HepG2 (cell line): ENCODE data around the gene CNNM4. TPM values are rescaled to one million over a fixed set of nuclear protein-coding genes. Genes with fewer than 3 reads are reported as not detected.
A peak's percentile ranks its signal among the peaks of the same experiment; 100 is the strongest.

Experiments used
- ARNT ChIP-seq: fragments of 450-650 bp; IDR thresholded peaks from 2 replicates; pipeline ENCODE4 v1.6.1; 2017
- FOXC1 ChIP-seq: sonication (generic); formaldehyde crosslinking; IDR thresholded peaks from 2 replicates; pipeline ENCODE4 v1.8.0; 2022; ENCODE audit warnings: mild to moderate bottlenecking, missing genetic modification reagents, borderline replicate concordance
- HDAC2 ChIP-seq: sonication (generic); formaldehyde crosslinking; IDR thresholded peaks from 2 replicates; pipeline ENCODE4 v1.4.0; 2020; ENCODE audit warnings: missing genetic modification reagents
- ISL2 ChIP-seq: sonication (generic); formaldehyde crosslinking; IDR thresholded peaks from 2 replicates; pipeline ENCODE4 v1.5.0; 2020; ENCODE audit warnings: missing genetic modification reagents
- MAFG ChIP-seq: sonication (generic); formaldehyde crosslinking; IDR thresholded peaks from 2 replicates; pipeline ENCODE4 v1.5.1; 2020; ENCODE audit warnings: mild to moderate bottlenecking, missing genetic modification reagents
- MED8 ChIP-seq: sonication (generic); formaldehyde crosslinking; IDR thresholded peaks from 2 replicates; pipeline ENCODE4 v1.8.1; 2023; ENCODE audit warnings: mild to moderate bottlenecking, missing genetic modification reagents; ENCODE audit not compliant: insufficient replicate concordance
- NR1H2 ChIP-seq: sonication (generic); formaldehyde crosslinking; IDR thresholded peaks from 2 replicates; pipeline ENCODE4 v1.8.1; 2022; ENCODE audit warnings: low read depth, missing genetic modification reagents, borderline replicate concordance
- NRL ChIP-seq: sonication (generic); formaldehyde crosslinking; IDR thresholded peaks from 2 replicates; pipeline ENCODE4 v1.5.0; 2020; ENCODE audit warnings: missing genetic modification reagents, mild to moderate bottlenecking, moderate library complexity, borderline replicate concordance
- SIX1 ChIP-seq: sonication (generic); formaldehyde crosslinking; IDR thresholded peaks from 2 replicates; pipeline ENCODE4 v1.4.0; 2020; ENCODE audit warnings: missing genetic modification reagents, borderline replicate concordance
- SMAD1 ChIP-seq: sonication (generic); formaldehyde crosslinking; IDR thresholded peaks from 2 replicates; pipeline ENCODE4 v1.4.0; 2020; ENCODE audit warnings: missing genetic modification reagents, low read depth, mild to moderate bottlenecking, borderline replicate concordance
- SMC3 ChIP-seq: IDR thresholded peaks from 2 replicates; pipeline ENCODE4 v1.6.1; 2011; ENCODE audit warnings: low read length, improper control_type of control experiment
- TP53 ChIP-seq: sonication (generic); formaldehyde crosslinking; conservative IDR thresholded peaks from 2 replicates; pipeline ENCODE4 v1.4.0; 2020; ENCODE audit warnings: missing genetic modification reagents
- ZFP41 ChIP-seq: sonication (generic); formaldehyde crosslinking; IDR thresholded peaks from 2 replicates; pipeline ENCODE4 v1.4.0; 2020; ENCODE audit warnings: mild to moderate bottlenecking, missing genetic modification reagents, borderline replicate concordance
- ZNF160 ChIP-seq: sonication (generic); formaldehyde crosslinking; IDR thresholded peaks from 2 replicates; pipeline ENCODE4 v1.8.0; 2022; ENCODE audit warnings: mild to moderate bottlenecking, inconsistent platforms, missing genetic modification reagents
- ZNF235 ChIP-seq: sonication (generic); formaldehyde crosslinking; IDR thresholded peaks from 2 replicates; pipeline ENCODE4 v1.8.1; 2023; ENCODE audit warnings: mild to moderate bottlenecking, missing genetic modification reagents, borderline replicate concordance
- ZNF24 ChIP-seq: fragments of 450-650 bp; IDR thresholded peaks from 2 replicates; pipeline ENCODE4 v1.6.1; 2017; ENCODE audit warnings: antibody characterized with exemption, mild to moderate bottlenecking
- ZNF296 ChIP-seq: sonication (generic); formaldehyde crosslinking; conservative IDR thresholded peaks from 2 replicates; pipeline ENCODE4 v1.5.0; 2020; ENCODE audit warnings: mild to moderate bottlenecking, missing genetic modification reagents
- ZNF331 ChIP-seq: sonication (generic); formaldehyde crosslinking; IDR thresholded peaks from 2 replicates; pipeline ENCODE4 v1.4.0; 2020; ENCODE audit warnings: missing genetic modification reagents
- ZNF333 ChIP-seq: sonication (generic); formaldehyde crosslinking; IDR thresholded peaks from 2 replicates; pipeline ENCODE4 v1.4.0; 2020; ENCODE audit warnings: mild to moderate bottlenecking, missing genetic modification reagents, borderline replicate concordance
- ZNF460 ChIP-seq: sonication (generic); formaldehyde crosslinking; IDR thresholded peaks from 2 replicates; pipeline ENCODE4 v1.5.1; 2020; ENCODE audit warnings: missing genetic modification reagents, mild to moderate bottlenecking, borderline replicate concordance
- ZZZ3 ChIP-seq: sonication (generic); formaldehyde crosslinking; IDR thresholded peaks from 2 replicates; pipeline ENCODE4 v1.4.0; 2020; ENCODE audit warnings: missing genetic modification reagents, mild to moderate bottlenecking, borderline replicate concordance
- polyA plus RNA-seq, 8 experiments: library from polyadenylated mRNA; depleted of rRNA in 3 of 8; stranded (reverse) in 7 of 8; unstranded in 1 of 8; fragments of >200 nt; fragmentation: Illumina TruSeq in 4 of 8; extraction: Trizol in 4 of 8; gene quantifications; 2 replicates each; pipeline versions ENCODE4 v1.2.1 to v1.2.3, GENCODE V29; 2011 to 2016; ENCODE audit warnings: low read depth in 4 of 8, missing spikeins in 1 of 8, mixed read lengths in 1 of 8; ENCODE audit not compliant: insufficient read depth in 1 of 8
- total RNA-seq, 5 experiments: library from RNA; depleted of rRNA; stranded (reverse); fragments of >200 nt; fragmentation: Illumina TruSeq; extraction: Trizol; gene quantifications; 2 replicates each; pipeline ENCODE4 v1.2.3, GENCODE V29; 2016; ENCODE audit warnings: low read depth in 1 of 5
- TF ChIP-seq, protein P1 (sequence below): sonication (generic); formaldehyde crosslinking; IDR thresholded peaks from 2 replicates; pipeline ENCODE4 v1.4.0; 2020; ENCODE audit warnings: mild to moderate bottlenecking, missing genetic modification reagents
- TF ChIP-seq, protein P2 (sequence below): sonication (generic); formaldehyde crosslinking; IDR thresholded peaks from 2 replicates; pipeline ENCODE4 v1.4.0; 2020; ENCODE audit warnings: missing genetic modification reagents, low read depth, mild to moderate bottlenecking, borderline replicate concordance
- TF ChIP-seq, protein P3 (sequence below): IDR thresholded peaks from 2 replicates; pipeline ENCODE4 v1.6.1; 2016; ENCODE audit warnings: missing biosample characterization, missing genetic modification reagents, low read depth
- TF ChIP-seq, protein P4 (sequence below): sonication (generic); formaldehyde crosslinking; conservative IDR thresholded peaks from 2 replicates; pipeline ENCODE4 v1.4.0; 2020; ENCODE audit warnings: missing genetic modification reagents

CNNM4 gene
- total and polyA plus RNA-seq, 2 of the 13 experiments (the other 11 are each of a cell fraction or from before 2014, with no cell fraction given): 5.9 to 8.4 TPM

DNA sequence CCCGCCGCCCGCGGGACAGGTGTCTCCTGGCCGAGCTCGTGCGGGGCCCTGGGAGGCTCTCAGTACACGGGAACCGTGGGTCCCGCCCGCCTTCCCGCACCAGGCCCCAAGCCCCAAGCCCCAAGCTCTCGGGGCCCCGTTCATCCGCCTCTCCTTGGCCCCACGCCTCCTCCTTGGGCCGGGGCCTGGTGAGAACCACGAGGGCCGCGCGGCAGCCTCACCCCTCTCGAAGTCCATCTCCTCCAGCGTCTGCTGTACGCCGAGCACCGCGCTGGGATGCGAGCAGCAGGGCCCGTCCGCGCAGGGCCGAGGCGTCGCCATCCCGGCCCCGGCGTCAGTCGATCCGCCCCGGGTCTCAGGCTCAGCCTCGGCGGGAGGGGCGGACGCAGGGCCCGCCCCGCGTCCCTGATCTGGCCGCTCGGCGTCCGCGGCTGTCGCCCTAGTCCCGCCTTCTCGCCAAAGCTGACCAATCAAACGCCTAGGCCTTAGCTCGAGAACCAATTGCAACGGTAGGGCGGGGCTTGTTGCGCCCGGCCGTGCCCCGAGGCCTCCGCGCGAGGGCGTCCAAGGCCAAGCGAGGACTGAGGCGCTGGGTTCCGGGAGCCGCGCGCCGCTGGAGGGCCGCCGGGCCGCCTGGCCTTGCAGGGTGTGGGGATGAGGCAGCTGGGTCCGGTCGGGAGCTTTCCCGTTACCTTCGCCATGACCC, 97.1 kb downstream of the CNNM4 start, which contains the start of gene ANKRD39 (continued):
- TF ChIP-seq NR1H2 (CRISPR knock-in tag) (peak; percentile 84; the same call in 1 of the 2 replicates), TP53 (CRISPR knock-in tag) (no peak; the same call in 1 of the 2 replicates), ISL2 (peak; percentile 57), ZNF331 (CRISPR knock-in tag) (peak; percentile 59; the same call in 1 of the 2 replicates), ZFP41 (CRISPR knock-in tag) (no peak), HDAC2 (peak; percentile 61; the same call in 1 of the 2 replicates), ZNF235 (peak; percentile 66; the same call in 1 of the 2 replicates), ZNF24 (no peak), SIX1 (CRISPR knock-in tag) (0 out of 2 replicates have a peak, but pooled peaks have one; percentile 18), MED8 (CRISPR knock-in tag) (peak; percentile 69), ZNF460 (CRISPR knock-in tag) (peak; percentile 6; the same call in 1 of the 2 replicates), ZNF333 (CRISPR knock-in tag) (peak; percentile 77; the same call in 1 of the 2 replicates), ZNF160 (CRISPR knock-in tag) (0 out of 2 replicates have a peak, but pooled peaks have one; percentile 36), MAFG (CRISPR knock-in tag) (no peak; the same call in 1 of the 2 replicates), ARNT (no peak), ZNF296 (no peak), FOXC1 (CRISPR knock-in tag) (peak; percentile 94), SMAD1 (CRISPR knock-in tag) (peak; percentile 92), ZZZ3 (CRISPR knock-in tag) (0 out of 2 replicates have a peak, but pooled peaks have one; percentile 54), NRL (CRISPR knock-in tag) (peak; percentile 33), SMC3 (peak; percentile 49; the same call in 1 of the 2 replicates)
- TF ChIP-seq, protein P1, sequence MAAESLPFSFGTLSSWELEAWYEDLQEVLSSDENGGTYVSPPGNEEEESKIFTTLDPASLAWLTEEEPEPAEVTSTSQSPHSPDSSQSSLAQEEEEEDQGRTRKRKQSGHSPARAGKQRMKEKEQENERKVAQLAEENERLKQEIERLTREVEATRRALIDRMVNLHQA (CRISPR knock-in tag): no peak
- TF ChIP-seq, protein P2, sequence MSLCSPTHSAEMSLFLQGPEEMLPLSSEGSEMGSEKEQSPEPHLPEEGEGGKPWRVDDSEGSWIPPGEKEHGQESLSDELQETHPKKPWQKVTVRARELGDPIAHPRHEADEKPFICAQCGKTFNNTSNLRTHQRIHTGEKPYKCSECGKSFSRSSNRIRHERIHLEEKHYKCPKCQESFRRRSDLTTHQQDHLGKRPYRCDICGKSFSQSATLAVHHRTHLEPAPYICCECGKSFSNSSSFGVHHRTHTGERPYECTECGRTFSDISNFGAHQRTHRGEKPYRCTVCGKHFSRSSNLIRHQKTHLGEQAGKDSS (CRISPR knock-in tag): peak; percentile 95
- TF ChIP-seq, protein P3, sequence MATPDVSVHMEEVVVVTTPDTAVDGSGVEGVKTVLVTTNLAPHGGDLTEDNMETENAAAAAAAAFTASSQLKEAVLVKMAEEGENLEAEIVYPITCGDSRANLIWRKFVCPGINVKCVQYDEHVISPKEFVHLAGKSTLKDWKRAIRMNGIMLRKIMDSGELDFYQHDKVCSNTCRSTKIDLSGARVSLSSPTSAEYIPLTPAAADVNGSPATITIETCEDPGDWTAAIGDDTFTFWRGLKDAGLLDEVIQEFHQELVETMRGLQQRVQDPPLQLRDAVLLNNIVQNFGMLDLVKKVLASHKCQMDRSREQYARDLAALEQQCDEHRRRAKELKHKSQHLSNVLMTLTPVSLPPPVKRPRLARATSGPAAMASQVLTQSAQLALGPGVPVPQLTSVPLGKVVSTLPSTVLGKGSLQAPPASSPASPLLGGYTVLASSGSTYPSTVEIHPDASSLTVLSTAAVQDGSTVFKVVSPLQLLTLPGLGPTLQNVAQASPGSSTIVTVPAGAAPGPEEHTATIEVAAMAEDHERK (CRISPR knock-in tag): peak; percentile 91
- TF ChIP-seq, protein P4, sequence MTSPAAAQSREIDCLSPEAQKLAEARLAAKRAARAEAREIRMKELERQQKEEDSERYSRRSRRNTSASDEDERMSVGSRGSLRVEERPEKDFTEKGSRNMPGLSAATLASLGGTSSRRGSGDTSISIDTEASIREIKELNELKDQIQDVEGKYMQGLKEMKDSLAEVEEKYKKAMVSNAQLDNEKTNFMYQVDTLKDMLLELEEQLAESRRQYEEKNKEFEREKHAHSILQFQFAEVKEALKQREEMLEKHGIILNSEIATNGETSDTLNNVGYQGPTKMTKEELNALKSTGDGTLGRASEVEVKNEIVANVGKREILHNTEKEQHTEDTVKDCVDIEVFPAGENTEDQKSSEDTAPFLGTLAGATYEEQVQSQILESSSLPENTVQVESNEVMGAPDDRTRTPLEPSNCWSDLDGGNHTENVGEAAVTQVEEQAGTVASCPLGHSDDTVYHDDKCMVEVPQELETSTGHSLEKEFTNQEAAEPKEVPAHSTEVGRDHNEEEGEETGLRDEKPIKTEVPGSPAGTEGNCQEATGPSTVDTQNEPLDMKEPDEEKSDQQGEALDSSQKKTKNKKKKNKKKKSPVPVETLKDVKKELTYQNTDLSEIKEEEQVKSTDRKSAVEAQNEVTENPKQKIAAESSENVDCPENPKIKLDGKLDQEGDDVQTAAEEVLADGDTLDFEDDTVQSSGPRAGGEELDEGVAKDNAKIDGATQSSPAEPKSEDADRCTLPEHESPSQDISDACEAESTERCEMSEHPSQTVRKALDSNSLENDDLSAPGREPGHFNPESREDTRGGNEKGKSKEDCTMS: no peak
